Muscle of leg (tissue), 11 donors: ENCODE results near the gene ZBTB47. TPM values are rescaled to one million over a fixed set of nuclear protein-coding genes. Genes with fewer than 3 reads are reported as not detected.

ENCODE experiments used
- DNase-seq: peaks from one replicate; pipeline ENCODE4 v3.0.0; 2013
- H3K27ac ChIP-seq: one replicate; pipeline ENCODE4 v1.5.1; 2013; ENCODE audit warnings: mild to moderate bottlenecking, low read length, control low read depth
- H3K27me3 ChIP-seq: one replicate; pipeline ENCODE4 v1.6.1; 2013; ENCODE audit warnings: low read length; ENCODE audit not compliant: control insufficient read depth, insufficient read depth
- H3K36me3 ChIP-seq: one replicate; pipeline ENCODE4 v1.6.1; 2013; ENCODE audit warnings: low read length; ENCODE audit not compliant: control insufficient read depth, insufficient read depth
- H3K4me1 ChIP-seq: one replicate; pipeline ENCODE4 v1.6.1; 2013; ENCODE audit warnings: low read length; ENCODE audit not compliant: control insufficient read depth, insufficient read depth
- H3K4me3 ChIP-seq: one replicate; pipeline ENCODE4 v1.5.1; 2013; ENCODE audit warnings: low read length, control low read depth
- H3K9me3 ChIP-seq: replicated peaks from 2 replicates; pipeline ENCODE4 v1.6.1; 2013; ENCODE audit warnings: low read depth, low read length; ENCODE audit not compliant: control insufficient read depth
- WGBS: methylation state at CpG from one replicate; pipeline ENCODE4 v1.1.5; 2013; ENCODE audit warnings: missing lambda C conversion rate; ENCODE audit not compliant: insufficient coverage; 5-methylcytosine and 5-hydroxymethylcytosine counted together
- polyA plus RNA-seq, 8 donors: library from polyadenylated mRNA; unstranded; fragments of 120-200 nt; gene quantifications; one replicate each; pipeline versions ENCODE4 v1.2.1 to v1.2.3, GENCODE V29; 2013; ENCODE audit warnings: inconsistent platforms in 1 of 8, low replicate concordance in 1 of 8; ENCODE audit not compliant: insufficient read length in 8 of 8, insufficient read depth in 1 of 8
- total RNA-seq: library from RNA; stranded (reverse); fragments of 120-200 nt; gene quantifications from one replicate; pipeline ENCODE4 v1.2.4, GENCODE V29; 2013

Gene ZBTB47
- total and polyA plus RNA-seq, 9 donors: 25.9 to 36.6 (median 31.4) TPM

GRCh38 chr3:42658091-42658770, 4.7 kb downstream of the ZBTB47 start:
- Histone ChIP-seq H3K36me3 (peaks cover 36% of the 10 kb centered on the region), H3K27me3 (no peaks in the 10 kb centered on the region), H3K27ac (peak overlapping the region; percentile 62), H3K4me1 (peaks cover 52% of the 10 kb centered on the region), H3K4me3 (no peak overlapping the region), H3K9me3 (no peaks in the 10 kb centered on the region)
- WGBS: 82% methylated on average over 34 of the region's 34 CpGs
- peak; percentile 41 for DNase-seq

DNA sequence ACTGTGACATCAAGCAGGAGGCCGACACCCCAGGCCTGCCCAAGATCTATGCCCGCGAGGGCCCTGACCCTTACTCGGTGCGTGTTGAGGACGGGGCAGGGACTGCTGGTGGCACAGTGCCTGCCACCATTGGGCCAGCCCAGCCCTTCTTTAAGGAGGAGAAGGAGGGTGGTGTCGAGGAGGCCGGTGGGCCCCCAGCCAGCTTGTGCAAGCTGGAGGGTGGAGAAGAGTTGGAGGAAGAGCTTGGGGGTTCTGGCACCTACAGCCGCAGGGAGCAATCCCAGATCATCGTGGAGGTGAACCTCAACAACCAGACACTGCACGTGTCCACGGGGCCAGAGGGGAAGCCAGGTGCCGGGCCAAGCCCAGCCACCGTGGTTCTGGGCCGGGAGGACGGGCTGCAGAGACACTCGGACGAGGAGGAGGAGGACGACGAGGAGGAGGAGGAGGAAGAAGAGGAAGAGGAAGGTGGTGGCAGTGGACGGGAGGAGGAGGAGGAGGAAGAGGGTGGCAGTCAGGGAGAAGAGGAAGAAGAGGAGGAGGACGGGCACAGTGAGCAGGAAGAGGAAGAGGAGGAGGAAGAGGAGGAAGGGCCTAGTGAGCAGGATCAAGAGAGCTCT, 5.4 kb downstream of the ZBTB47 start:
- 67% methylated on average over 22 of the region's 22 CpGs for WGBS
- Histone ChIP-seq H3K4me1 (peaks cover 46% of the 10 kb centered on the region), H3K36me3 (peaks cover 36% of the 10 kb centered on the region), H3K4me3 (no peak overlapping the region), H3K9me3 (no peaks in the 10 kb centered on the region), H3K27me3 (no peaks in the 10 kb centered on the region), H3K27ac (no peak overlapping the region)
- DNase-seq: no peak

DNA sequence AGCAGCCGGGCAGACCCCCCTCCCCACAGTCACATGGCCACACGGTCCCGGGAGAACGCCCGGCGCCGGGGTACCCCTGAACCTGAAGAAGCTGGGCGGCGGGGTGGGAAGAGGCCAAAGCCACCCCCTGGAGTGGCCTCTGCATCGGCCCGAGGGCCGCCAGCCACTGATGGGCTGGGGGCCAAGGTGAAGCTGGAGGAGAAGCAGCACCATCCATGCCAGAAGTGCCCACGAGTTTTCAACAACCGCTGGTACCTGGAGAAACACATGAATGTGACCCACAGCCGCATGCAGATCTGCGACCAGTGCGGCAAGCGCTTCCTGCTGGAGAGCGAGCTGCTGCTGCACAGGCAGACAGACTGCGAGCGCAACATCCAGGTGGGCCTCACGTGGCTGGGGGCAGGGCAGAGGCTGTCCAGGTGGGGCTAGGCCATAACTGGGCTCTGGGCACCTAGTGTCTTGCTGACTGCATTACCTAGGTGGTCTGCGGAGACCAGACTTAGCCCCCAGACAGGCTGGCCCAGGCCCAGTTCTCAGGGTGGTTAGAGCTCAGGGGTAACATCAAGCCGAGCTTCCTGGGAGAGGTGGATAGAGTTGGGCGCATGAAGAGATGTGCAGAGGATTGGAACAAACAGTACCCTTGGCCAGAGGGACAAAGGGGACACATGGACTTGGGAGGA, 6.1 kb downstream of the ZBTB47 start:
- no peaks in the 10 kb centered on the region for H3K9me3 ChIP-seq
- H3K4me3 ChIP-seq: no peak overlapping the region
- H3K36me3 ChIP-seq: peaks cover 36% of the 10 kb centered on the region
- no peak overlapping the region for H3K27ac ChIP-seq
- H3K4me1 ChIP-seq: peaks cover 45% of the 10 kb centered on the region
- DNase-seq: peak; percentile 4
- 66% methylated on average over 18 of the region's 25 CpGs for WGBS
- H3K27me3 ChIP-seq: no peaks in the 10 kb centered on the region

GRCh38 chr3:42660131-42660715, 6.7 kb downstream of the ZBTB47 start:
- H3K27me3 ChIP-seq: no peaks in the 10 kb centered on the region
- H3K4me1 ChIP-seq: peaks cover 38% of the 10 kb centered on the region
- H3K9me3 ChIP-seq: no peaks in the 10 kb centered on the region
- peaks cover 36% of the 10 kb centered on the region for H3K36me3 ChIP-seq
- WGBS: 72% methylated on average over 3 of the region's 6 CpGs
- no peak overlapping the region for H3K4me3 ChIP-seq
- peak; percentile 9 for DNase-seq
- no peak overlapping the region for H3K27ac ChIP-seq

DNA sequence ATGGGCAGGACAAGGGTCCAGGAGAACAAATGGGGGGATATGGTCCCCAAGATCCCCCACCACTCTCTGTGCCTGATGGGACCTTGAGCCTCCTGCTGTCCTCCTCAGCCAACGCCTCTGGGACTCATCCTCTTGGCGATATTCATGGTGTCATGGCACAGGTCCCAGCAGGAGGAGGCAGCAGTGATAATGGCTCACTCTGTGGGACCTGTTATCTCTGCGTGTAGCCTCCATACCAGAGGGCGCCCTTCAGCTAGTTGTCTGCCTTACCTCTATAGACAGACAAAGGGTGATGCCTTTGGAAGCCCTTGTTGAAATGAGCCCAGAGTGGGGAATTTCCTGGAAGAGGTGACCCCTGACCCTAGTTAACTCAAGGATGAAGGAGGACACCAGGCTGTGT, 7.4 kb downstream of the ZBTB47 start:
- H3K27me3 ChIP-seq: no peaks in the 10 kb centered on the region
- no peaks in the 10 kb centered on the region for H3K9me3 ChIP-seq
- WGBS: 75% methylated on average over 2 of the region's 4 CpGs
- H3K4me1 ChIP-seq: peaks cover 38% of the 10 kb centered on the region
- H3K36me3 ChIP-seq: peaks cover 36% of the 10 kb centered on the region
- peak; percentile 11 for DNase-seq
- H3K27ac ChIP-seq: no peak overlapping the region
- H3K4me3 ChIP-seq: no peak overlapping the region

DNA sequence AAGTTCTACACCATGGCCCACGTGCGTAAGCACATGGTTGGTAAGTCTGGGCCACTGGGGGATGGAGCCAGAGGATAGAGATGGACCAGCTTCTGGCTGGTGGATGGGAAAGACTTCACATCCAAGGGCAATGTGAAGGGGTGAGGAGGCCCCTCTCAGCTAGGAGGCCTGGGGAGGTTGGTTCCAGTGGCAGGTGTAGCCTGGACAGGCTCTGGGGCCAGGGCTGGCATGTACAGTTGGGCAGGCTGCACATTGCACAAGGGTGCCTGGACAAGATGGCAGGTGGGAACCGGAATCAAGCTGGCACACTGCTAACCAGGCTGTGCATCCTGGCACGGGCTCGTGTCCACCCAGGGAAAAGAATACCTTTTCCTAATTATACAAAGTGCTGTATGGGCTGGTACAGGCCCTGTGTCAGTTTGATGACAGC, 8.1 kb downstream of the ZBTB47 start:
- Histone ChIP-seq H3K27me3 (no peaks in the 10 kb centered on the region), H3K4me3 (no peak overlapping the region), H3K36me3 (peaks cover 36% of the 10 kb centered on the region), H3K4me1 (peaks cover 38% of the 10 kb centered on the region), H3K9me3 (no peaks in the 10 kb centered on the region), H3K27ac (no peak overlapping the region)
- WGBS: 86% methylated on average over 2 of the region's 5 CpGs
- DNase-seq: no peak

DNA sequence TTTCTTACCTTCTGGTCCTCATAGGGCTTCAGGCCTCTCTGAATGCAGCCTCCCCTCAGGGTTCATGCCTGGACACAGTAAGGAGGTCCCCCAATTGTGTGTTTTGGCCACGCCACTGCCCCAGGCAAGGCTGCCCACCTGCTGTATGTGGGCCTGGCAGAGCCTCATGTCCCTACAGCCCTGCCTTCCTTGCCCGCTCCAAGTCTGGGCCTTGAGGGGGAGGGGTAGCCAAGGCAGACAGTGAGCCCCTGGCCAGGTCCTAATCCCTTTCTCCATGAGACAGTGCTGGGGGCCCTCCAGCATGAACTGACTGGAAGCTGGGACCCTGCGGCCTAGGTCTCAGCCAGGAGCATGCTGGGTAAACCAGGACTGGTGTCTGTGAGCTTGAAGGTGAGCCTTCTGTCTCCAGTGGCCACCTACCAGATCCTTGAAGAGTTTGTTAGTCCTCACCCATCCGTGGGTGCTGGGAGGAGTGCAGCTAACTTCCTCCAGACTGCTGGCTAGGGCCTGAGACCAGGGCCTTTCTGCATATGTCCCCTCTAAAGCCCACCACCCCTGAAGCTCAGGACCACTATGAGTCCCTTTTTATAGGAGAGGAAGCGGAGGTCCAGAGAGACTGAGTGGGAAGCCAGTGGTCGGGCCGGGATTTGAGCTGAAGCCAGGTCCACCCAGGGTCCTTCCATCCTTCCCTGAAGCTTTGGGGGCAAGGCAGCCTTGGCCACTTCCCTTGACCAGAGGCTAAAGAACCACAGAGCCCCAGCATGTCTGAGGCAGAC, 8.7 kb downstream of the ZBTB47 start:
- no CpG with 5 or more reads among the region's 7 CpGs for WGBS
- Histone ChIP-seq H3K9me3 (no peaks in the 10 kb centered on the region), H3K27me3 (no peaks in the 10 kb centered on the region), H3K4me3 (no peak overlapping the region), H3K36me3 (peaks cover 36% of the 10 kb centered on the region), H3K27ac (no peak overlapping the region), H3K4me1 (peaks cover 38% of the 10 kb centered on the region)
- DNase-seq: no peak

GRCh38 chr3:42662813-42663535, 9.5 kb downstream of the ZBTB47 start:
- H3K4me1 ChIP-seq: peaks cover 39% of the 10 kb centered on the region
- no peaks in the 10 kb centered on the region for H3K9me3 ChIP-seq
- no peak overlapping the region for H3K4me3 ChIP-seq
- peaks cover 36% of the 10 kb centered on the region for H3K36me3 ChIP-seq
- H3K27me3 ChIP-seq: no peaks in the 10 kb centered on the region
- no peak overlapping the region for H3K27ac ChIP-seq
- DNase-seq: no peak
- 90% methylated on average over 9 of the region's 12 CpGs for WGBS

GRCh38 chr3:42663581-42664437, 10.3 kb downstream of the ZBTB47 start:
- 79% methylated on average over 32 of the region's 38 CpGs for WGBS
- no peaks in the 10 kb centered on the region for H3K27me3 ChIP-seq
- H3K36me3 ChIP-seq: peaks cover 31% of the 10 kb centered on the region
- peaks cover 39% of the 10 kb centered on the region for H3K4me1 ChIP-seq
- H3K27ac ChIP-seq: no peak overlapping the region
- DNase-seq: no peak
- no peak overlapping the region for H3K4me3 ChIP-seq
- no peaks in the 10 kb centered on the region for H3K9me3 ChIP-seq
